GM23338 (cell line): ENCODE results near the gene LRCH3. TPM values are rescaled to one million over a fixed set of nuclear protein-coding genes. Genes with fewer than 3 reads are reported as not detected.

Experiments used
- ATAC-seq: fragments of 200-7000 bp; cut with Tn5 transposase; 3 replicates; pipeline ENCODE4 v1.9.1; 2020
- DNase-seq: peaks from one replicate; pipeline ENCODE4 v3.0.0-alpha.2; 2015; ENCODE audit warnings: low spot score
- H2AFZ ChIP-seq: fragments of 200-600 bp; sonication (generic); 2 replicates; pipeline ENCODE4 v1.8.0; 2016; ENCODE audit warnings: antibody characterized with exemption, mild to moderate bottlenecking, moderate library complexity
- H3F3A ChIP-seq: fragments of 200-600 bp; sonication (generic); replicated peaks from 2 replicates; pipeline ENCODE4 v1.8.0; 2017; ENCODE audit warnings: antibody characterized with exemption, mixed run types, low read depth
- H3K27ac ChIP-seq: fragments of 200-600 bp; sonication (generic); 2 replicates; pipeline ENCODE4 v1.6.1; 2016; ENCODE audit warnings: low read depth
- H3K27me3 ChIP-seq: fragments of 200-600 bp; sonication (generic); 2 replicates; pipeline ENCODE4 v1.8.0; 2016; ENCODE audit warnings: mild to moderate bottlenecking, mixed run types, moderate library complexity; ENCODE audit not compliant: insufficient read depth
- H3K36me3 ChIP-seq: fragments of 200-600 bp; sonication (generic); 2 replicates; pipeline ENCODE4 v1.8.0; 2016; ENCODE audit warnings: mild to moderate bottlenecking; ENCODE audit not compliant: insufficient read depth
- H3K4me1 ChIP-seq: fragments of 200-600 bp; sonication (generic); 2 replicates; pipeline ENCODE4 v1.8.0; 2016; ENCODE audit warnings: mild to moderate bottlenecking, moderate library complexity; ENCODE audit not compliant: insufficient read depth
- H3K4me2 ChIP-seq: fragments of 200-600 bp; sonication (generic); 2 replicates; pipeline ENCODE4 v1.7.1; 2017; ENCODE audit warnings: mixed run types
- H3K4me3 ChIP-seq: fragments of 200-600 bp; sonication (generic); 2 replicates; pipeline ENCODE4 v1.6.1; 2016; ENCODE audit warnings: mixed run types
- H3K79me2 ChIP-seq: fragments of 200-600 bp; sonication (generic); replicated peaks from 2 replicates; pipeline ENCODE4 v1.8.0; 2017; ENCODE audit warnings: mild to moderate bottlenecking; ENCODE audit not compliant: insufficient read depth
- H3K9me2 ChIP-seq: fragments of 200-600 bp; sonication (generic); 2 replicates; pipeline ENCODE4 v1.8.0; 2017; ENCODE audit not compliant: insufficient read depth
- H4K20me1 ChIP-seq: fragments of 200-600 bp; sonication (generic); replicated peaks from 2 replicates; pipeline ENCODE4 v1.8.0; 2017; ENCODE audit warnings: mild to moderate bottlenecking; ENCODE audit not compliant: insufficient read depth
- H3K27ac Mint-ChIP-seq: 2 replicates; pipeline ENCODE4 v1.8.0; 2020; ENCODE audit warnings: inconsistent platforms, mild to moderate bottlenecking, moderate library complexity, mixed read lengths
- H3K27me3 Mint-ChIP-seq: 3 replicates; pipeline ENCODE4 v1.8.0; 2022; ENCODE audit warnings: low read depth, mild to moderate bottlenecking, moderate library complexity, mixed read lengths, inconsistent platforms; ENCODE audit not compliant: insufficient read depth, poor library complexity
- H3K36me3 Mint-ChIP-seq: 3 replicates; pipeline ENCODE4 v1.8.0; 2021; ENCODE audit warnings: low read depth, mild to moderate bottlenecking, inconsistent platforms, moderate library complexity, mixed read lengths
- H3K4me1 Mint-ChIP-seq: 3 replicates; pipeline ENCODE4 v1.8.0; 2020; ENCODE audit warnings: mild to moderate bottlenecking, inconsistent platforms, mixed read lengths
- H3K4me3 Mint-ChIP-seq: 3 replicates; pipeline ENCODE4 v1.8.0; 2021; ENCODE audit warnings: moderate library complexity, mild to moderate bottlenecking, inconsistent platforms, mixed read lengths
- H3K9me3 Mint-ChIP-seq: 3 replicates; pipeline ENCODE4 v1.8.0; 2020; ENCODE audit warnings: moderate library complexity, mild to moderate bottlenecking, inconsistent platforms, mixed read lengths
- CREB1 ChIP-seq: fragments of 250-450 bp; sonication (Bioruptor Pico); IDR thresholded peaks from 2 replicates; pipeline ENCODE4 v1.5.0; 2020; ENCODE audit warnings: low read depth, mild to moderate bottlenecking, moderate library complexity
- EZH2 ChIP-seq: fragments of 200-600 bp; sonication (generic); IDR thresholded peaks from one replicate; pipeline ENCODE4 v1.8.0; 2017; ENCODE audit warnings: antibody characterized with exemption, mild to moderate bottlenecking, low read depth; ENCODE audit not compliant: unreplicated experiment
- EZH2phosphoT487 ChIP-seq: fragments of 200-600 bp; sonication (generic); IDR thresholded peaks from one replicate; pipeline ENCODE4 v1.8.1; 2018; ENCODE audit warnings: antibody characterized with exemption; ENCODE audit not compliant: unreplicated experiment
- JUNB ChIP-seq: IDR thresholded peaks from one replicate; pipeline ENCODE4 v1.6.1; 2016; ENCODE audit warnings: antibody characterized with exemption; ENCODE audit not compliant: unreplicated experiment
- NANOG ChIP-seq: IDR thresholded peaks from 2 replicates; pipeline ENCODE4 v1.6.1; 2016; ENCODE audit warnings: antibody characterized with exemption, borderline replicate concordance
- POLR2AphosphoS5 ChIP-seq: IDR thresholded peaks from 2 replicates; pipeline ENCODE4 v1.6.1; 2016; ENCODE audit warnings: antibody characterized with exemption, low read depth
- STAT1 ChIP-seq: IDR thresholded peaks from one replicate; pipeline ENCODE4 v1.6.1; 2016; ENCODE audit warnings: antibody characterized with exemption; ENCODE audit not compliant: unreplicated experiment
- ZNF114 ChIP-seq: fragments of 250-450 bp; sonication (Bioruptor Pico); IDR thresholded peaks from 2 replicates; pipeline ENCODE4 v1.5.0; 2020; ENCODE audit warnings: mild to moderate bottlenecking, moderate library complexity
- ZNF331 ChIP-seq: fragments of 250-450 bp; sonication (Bioruptor Pico); IDR thresholded peaks from 2 replicates; pipeline ENCODE4 v1.5.0; 2020; ENCODE audit warnings: low read depth, mild to moderate bottlenecking, moderate library complexity
- polyA plus RNA-seq: library from polyadenylated mRNA; unstranded; fragments of >200 nt; fragmentation: Nextera tagmentation; extraction: Ambion mirVana; gene quantifications from 2 replicates; pipeline ENCODE4 v1.2.1, GENCODE V29; 2016
- total RNA-seq: library from RNA; depleted of rRNA; stranded (reverse); fragments of >200 nt; shearing (Covaris generic); gene quantifications from 2 replicates; pipeline ENCODE4 v1.2.3, GENCODE V29; 2014
- TF ChIP-seq, protein P1 (sequence below): fragments of 250-450 bp; sonication (Bioruptor Pico); IDR thresholded peaks from 2 replicates; pipeline ENCODE4 v1.5.0; 2020; ENCODE audit warnings: mild to moderate bottlenecking, moderate library complexity
- TF ChIP-seq, protein P2 (sequence below): IDR thresholded peaks from one replicate; pipeline ENCODE4 v1.6.1; 2018; ENCODE audit warnings: antibody characterized with exemption; ENCODE audit not compliant: unreplicated experiment
- TF ChIP-seq, protein P3 (sequence below), 2 experiments: fragments of 200-600 bp in 1 of 2; sonication (generic) in 1 of 2; conservative IDR thresholded peaks; 2 replicates each; pipeline versions ENCODE4 v1.5.1 to v1.6.1; 2016 to 2017; ENCODE audit warnings: antibody characterized with exemption in 2 of 2, low read depth in 2 of 2, mild to moderate bottlenecking in 2 of 2, moderate library complexity in 1 of 2
- TF ChIP-seq, protein P4 (sequence below): IDR thresholded peaks from 2 replicates; pipeline ENCODE4 v1.6.1; 2016; ENCODE audit warnings: antibody characterized with exemption

LRCH3 gene
- total and polyA plus RNA-seq, 2 experiments from 2014 or later = 22.9 to 60.0 TPM

DNA sequence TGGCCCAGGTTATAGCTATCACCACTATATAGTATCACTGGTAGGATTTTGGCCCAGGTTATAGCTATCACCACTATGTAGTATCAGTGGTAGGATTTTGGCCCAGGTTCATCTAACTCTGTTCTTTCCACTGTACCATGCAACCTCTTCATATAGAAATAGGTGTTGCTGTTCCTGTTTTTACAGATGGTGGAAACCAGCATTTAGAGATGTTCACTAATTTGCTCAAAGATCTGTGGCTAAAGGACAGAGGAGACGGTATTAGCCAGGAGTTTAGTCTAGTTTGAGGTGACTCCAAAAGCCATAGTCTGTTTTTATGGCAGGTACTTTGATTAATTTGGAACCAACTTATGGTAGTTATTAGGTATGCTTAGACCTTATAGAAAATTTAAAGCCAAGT lies 3.1 kb downstream of the LRCH3 start:
- Histone ChIP-seq H3K27ac (no peak overlapping the region), H3K9me2 (no peaks in the 10 kb centered on the region), H3K27me3 (0 out of 2 replicates have a peak, but pooled peaks cover 5% of the 10 kb centered on the region), H2AFZ (no peak overlapping the region), H3K79me2 (peaks cover 76% of the 10 kb centered on the region), H3F3A (peaks cover 4% of the 10 kb centered on the region; the same call in 1 of the 2 replicates), H3K4me1 (no peaks in the 10 kb centered on the region), H4K20me1 (peaks cover 20% of the 10 kb centered on the region), H3K4me2 (no peak overlapping the region), H3K4me3 (no peak overlapping the region), H3K36me3 (no peaks in the 10 kb centered on the region)
- Mint-ChIP-seq H3K27ac (no peak overlapping the region), H3K27me3 (peaks cover 3% of the 10 kb centered on the region), H3K36me3 (peaks cover 3% of the 10 kb centered on the region; the same call in 1 of the 3 replicates), H3K9me3 (no peaks in the 10 kb centered on the region), H3K4me3 (no peak overlapping the region), H3K4me1 (peaks cover 5% of the 10 kb centered on the region; the same call in 2 of the 3 replicates)
- DNase-seq (no peak), ATAC-seq (no peak)
- no peak for TF ChIP-seq NANOG
- TF ChIP-seq, protein P1, sequence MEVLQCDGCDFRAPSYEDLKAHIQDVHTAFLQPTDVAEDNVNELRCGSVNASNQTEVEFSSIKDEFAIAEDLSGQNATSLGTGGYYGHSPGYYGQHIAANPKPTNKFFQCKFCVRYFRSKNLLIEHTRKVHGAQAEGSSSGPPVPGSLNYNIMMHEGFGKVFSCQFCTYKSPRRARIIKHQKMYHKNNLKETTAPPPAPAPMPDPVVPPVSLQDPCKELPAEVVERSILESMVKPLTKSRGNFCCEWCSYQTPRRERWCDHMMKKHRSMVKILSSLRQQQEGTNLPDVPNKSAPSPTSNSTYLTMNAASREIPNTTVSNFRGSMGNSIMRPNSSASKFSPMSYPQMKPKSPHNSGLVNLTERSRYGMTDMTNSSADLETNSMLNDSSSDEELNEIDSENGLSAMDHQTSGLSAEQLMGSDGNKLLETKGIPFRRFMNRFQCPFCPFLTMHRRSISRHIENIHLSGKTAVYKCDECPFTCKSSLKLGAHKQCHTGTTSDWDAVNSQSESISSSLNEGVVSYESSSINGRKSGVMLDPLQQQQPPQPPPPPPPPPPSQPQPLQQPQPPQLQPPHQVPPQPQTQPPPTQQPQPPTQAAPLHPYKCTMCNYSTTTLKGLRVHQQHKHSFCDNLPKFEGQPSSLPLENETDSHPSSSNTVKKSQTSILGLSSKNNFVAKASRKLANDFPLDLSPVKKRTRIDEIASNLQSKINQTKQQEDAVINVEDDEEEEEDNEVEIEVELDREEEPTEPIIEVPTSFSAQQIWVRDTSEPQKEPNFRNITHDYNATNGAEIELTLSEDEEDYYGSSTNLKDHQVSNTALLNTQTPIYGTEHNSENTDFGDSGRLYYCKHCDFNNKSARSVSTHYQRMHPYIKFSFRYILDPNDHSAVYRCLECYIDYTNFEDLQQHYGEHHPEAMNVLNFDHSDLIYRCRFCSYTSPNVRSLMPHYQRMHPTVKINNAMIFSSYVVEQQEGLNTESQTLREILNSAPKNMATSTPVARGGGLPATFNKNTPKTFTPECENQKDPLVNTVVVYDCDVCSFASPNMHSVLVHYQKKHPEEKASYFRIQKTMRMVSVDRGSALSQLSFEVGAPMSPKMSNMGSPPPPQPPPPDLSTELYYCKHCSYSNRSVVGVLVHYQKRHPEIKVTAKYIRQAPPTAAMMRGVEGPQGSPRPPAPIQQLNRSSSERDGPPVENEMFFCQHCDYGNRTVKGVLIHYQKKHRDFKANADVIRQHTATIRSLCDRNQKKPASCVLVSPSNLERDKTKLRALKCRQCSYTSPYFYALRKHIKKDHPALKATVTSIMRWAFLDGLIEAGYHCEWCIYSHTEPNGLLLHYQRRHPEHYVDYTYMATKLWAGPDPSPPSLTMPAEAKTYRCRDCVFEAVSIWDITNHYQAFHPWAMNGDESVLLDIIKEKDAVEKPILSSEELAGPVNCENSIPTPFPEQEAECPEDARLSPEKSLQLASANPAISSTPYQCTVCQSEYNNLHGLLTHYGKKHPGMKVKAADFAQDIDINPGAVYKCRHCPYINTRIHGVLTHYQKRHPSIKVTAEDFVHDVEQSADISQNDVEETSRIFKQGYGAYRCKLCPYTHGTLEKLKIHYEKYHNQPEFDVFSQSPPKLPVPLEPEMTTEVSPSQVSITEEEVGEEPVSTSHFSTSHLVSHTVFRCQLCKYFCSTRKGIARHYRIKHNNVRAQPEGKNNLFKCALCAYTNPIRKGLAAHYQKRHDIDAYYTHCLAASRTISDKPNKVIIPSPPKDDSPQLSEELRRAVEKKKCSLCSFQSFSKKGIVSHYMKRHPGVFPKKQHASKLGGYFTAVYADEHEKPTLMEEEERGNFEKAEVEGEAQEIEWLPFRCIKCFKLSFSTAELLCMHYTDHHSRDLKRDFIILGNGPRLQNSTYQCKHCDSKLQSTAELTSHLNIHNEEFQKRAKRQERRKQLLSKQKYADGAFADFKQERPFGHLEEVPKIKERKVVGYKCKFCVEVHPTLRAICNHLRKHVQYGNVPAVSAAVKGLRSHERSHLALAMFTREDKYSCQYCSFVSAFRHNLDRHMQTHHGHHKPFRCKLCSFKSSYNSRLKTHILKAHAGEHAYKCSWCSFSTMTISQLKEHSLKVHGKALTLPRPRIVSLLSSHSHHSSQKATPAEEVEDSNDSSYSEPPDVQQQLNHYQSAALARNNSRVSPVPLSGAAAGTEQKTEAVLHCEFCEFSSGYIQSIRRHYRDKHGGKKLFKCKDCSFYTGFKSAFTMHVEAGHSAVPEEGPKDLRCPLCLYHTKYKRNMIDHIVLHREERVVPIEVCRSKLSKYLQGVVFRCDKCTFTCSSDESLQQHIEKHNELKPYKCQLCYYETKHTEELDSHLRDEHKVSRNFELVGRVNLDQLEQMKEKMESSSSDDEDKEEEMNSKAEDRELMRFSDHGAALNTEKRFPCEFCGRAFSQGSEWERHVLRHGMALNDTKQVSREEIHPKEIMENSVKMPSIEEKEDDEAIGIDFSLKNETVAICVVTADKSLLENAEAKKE (CRISPR knock-in tag) = no peak
- TF ChIP-seq JUNB = no peak
- no peak for TF ChIP-seq EZH2phosphoT487
- no peak for TF ChIP-seq CREB1 (CRISPR knock-in tag)
- no peak for TF ChIP-seq EZH2
- no peak for TF ChIP-seq ZNF331 (CRISPR knock-in tag)
- TF ChIP-seq, protein P2, sequence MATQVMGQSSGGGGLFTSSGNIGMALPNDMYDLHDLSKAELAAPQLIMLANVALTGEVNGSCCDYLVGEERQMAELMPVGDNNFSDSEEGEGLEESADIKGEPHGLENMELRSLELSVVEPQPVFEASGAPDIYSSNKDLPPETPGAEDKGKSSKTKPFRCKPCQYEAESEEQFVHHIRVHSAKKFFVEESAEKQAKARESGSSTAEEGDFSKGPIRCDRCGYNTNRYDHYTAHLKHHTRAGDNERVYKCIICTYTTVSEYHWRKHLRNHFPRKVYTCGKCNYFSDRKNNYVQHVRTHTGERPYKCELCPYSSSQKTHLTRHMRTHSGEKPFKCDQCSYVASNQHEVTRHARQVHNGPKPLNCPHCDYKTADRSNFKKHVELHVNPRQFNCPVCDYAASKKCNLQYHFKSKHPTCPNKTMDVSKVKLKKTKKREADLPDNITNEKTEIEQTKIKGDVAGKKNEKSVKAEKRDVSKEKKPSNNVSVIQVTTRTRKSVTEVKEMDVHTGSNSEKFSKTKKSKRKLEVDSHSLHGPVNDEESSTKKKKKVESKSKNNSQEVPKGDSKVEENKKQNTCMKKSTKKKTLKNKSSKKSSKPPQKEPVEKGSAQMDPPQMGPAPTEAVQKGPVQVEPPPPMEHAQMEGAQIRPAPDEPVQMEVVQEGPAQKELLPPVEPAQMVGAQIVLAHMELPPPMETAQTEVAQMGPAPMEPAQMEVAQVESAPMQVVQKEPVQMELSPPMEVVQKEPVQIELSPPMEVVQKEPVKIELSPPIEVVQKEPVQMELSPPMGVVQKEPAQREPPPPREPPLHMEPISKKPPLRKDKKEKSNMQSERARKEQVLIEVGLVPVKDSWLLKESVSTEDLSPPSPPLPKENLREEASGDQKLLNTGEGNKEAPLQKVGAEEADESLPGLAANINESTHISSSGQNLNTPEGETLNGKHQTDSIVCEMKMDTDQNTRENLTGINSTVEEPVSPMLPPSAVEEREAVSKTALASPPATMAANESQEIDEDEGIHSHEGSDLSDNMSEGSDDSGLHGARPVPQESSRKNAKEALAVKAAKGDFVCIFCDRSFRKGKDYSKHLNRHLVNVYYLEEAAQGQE = no peak
- no peak for TF ChIP-seq STAT1
- no peak for TF ChIP-seq POLR2AphosphoS5
- TF ChIP-seq, protein P3, sequence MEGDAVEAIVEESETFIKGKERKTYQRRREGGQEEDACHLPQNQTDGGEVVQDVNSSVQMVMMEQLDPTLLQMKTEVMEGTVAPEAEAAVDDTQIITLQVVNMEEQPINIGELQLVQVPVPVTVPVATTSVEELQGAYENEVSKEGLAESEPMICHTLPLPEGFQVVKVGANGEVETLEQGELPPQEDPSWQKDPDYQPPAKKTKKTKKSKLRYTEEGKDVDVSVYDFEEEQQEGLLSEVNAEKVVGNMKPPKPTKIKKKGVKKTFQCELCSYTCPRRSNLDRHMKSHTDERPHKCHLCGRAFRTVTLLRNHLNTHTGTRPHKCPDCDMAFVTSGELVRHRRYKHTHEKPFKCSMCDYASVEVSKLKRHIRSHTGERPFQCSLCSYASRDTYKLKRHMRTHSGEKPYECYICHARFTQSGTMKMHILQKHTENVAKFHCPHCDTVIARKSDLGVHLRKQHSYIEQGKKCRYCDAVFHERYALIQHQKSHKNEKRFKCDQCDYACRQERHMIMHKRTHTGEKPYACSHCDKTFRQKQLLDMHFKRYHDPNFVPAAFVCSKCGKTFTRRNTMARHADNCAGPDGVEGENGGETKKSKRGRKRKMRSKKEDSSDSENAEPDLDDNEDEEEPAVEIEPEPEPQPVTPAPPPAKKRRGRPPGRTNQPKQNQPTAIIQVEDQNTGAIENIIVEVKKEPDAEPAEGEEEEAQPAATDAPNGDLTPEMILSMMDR (conservative IDR thresholded peaks at IDR 0.05; ENCODE audit: low read depth in 2 of 2) = no peak
- TF ChIP-seq ZNF114 = no peak
- TF ChIP-seq, protein P4, sequence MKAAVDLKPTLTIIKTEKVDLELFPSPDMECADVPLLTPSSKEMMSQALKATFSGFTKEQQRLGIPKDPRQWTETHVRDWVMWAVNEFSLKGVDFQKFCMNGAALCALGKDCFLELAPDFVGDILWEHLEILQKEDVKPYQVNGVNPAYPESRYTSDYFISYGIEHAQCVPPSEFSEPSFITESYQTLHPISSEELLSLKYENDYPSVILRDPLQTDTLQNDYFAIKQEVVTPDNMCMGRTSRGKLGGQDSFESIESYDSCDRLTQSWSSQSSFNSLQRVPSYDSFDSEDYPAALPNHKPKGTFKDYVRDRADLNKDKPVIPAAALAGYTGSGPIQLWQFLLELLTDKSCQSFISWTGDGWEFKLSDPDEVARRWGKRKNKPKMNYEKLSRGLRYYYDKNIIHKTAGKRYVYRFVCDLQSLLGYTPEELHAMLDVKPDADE = no peak
